ENCODE measurements around the gene C2orf81.

- TF ChIP-seq, protein P1, sequence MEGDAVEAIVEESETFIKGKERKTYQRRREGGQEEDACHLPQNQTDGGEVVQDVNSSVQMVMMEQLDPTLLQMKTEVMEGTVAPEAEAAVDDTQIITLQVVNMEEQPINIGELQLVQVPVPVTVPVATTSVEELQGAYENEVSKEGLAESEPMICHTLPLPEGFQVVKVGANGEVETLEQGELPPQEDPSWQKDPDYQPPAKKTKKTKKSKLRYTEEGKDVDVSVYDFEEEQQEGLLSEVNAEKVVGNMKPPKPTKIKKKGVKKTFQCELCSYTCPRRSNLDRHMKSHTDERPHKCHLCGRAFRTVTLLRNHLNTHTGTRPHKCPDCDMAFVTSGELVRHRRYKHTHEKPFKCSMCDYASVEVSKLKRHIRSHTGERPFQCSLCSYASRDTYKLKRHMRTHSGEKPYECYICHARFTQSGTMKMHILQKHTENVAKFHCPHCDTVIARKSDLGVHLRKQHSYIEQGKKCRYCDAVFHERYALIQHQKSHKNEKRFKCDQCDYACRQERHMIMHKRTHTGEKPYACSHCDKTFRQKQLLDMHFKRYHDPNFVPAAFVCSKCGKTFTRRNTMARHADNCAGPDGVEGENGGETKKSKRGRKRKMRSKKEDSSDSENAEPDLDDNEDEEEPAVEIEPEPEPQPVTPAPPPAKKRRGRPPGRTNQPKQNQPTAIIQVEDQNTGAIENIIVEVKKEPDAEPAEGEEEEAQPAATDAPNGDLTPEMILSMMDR (IDR thresholded peaks at IDR 0.05) = no peak
- TF ChIP-seq POLR2AphosphoS5 (IDR thresholded peaks at IDR 0.05) (no peak), POLR2A (IDR thresholded peaks at IDR 0.05) (no peak)
Measured at GRCh38 chr2:74439373-74439772, 18.0 kb upstream of the C2orf81 start.
